ENCODE measurements around the gene VPS8. TPM values are rescaled to one million over a fixed set of nuclear protein-coding genes. Genes with fewer than 3 reads are reported as not detected.

Gene VPS8
- polyA plus RNA-seq, 2 of the 4 experiments (the other 2 are of a cell fraction), result 10.3 to 30.1 TPM

- DNase-seq (ENCODE audit: low read depth in 1 of 2, low spot score in 1 of 2) (no peak), ATAC-seq (no peak), FAIRE-seq (no peak)
- ChIA-PET POLR2A (no interaction called here), CTCF (no interaction called here)
- 81% methylated on average over 4 of the region's 4 CpGs for WGBS (ENCODE audit: missing lambda C conversion rate)
- no peak overlapping the region for H3K27ac ChIP-seq
- TF ChIP-seq MAFK (IDR thresholded peaks at IDR 0.05; ENCODE audit: partially characterized antibody) (peak; percentile 79), RNF2 (IDR thresholded peaks at IDR 0.05; ENCODE audit: borderline replicate concordance, low read depth) (no peak)
- no peaks in the 10 kb centered on the region for H3K4me1 ChIP-seq
- no peak overlapping the region for H3K4me3 ChIP-seq
- H3K9me3 ChIP-seq, result no peaks in the 10 kb centered on the region
- no peak overlapping the region for H3K4me2 ChIP-seq
Measured at GRCh38 chr3:184885112-184885511, 73.1 kb downstream of the VPS8 start.

- ChIA-PET POLR2A (no interaction called here), CTCF (no interaction called here)
- WGBS (ENCODE audit: missing lambda C conversion rate), result 83% methylated on average over 2 of the region's 2 CpGs
- no peak for FAIRE-seq
- no peak for DNase-seq (ENCODE audit: low read depth in 1 of 2, low spot score in 1 of 2)
- no peak overlapping the region for H3K4me2 ChIP-seq
- TF ChIP-seq ZC3H11A (IDR thresholded peaks at IDR 0.05) (no peak), CEBPB (IDR thresholded peaks at IDR 0.05) (no peak), MAFK (IDR thresholded peaks at IDR 0.05; ENCODE audit: partially characterized antibody) (no peak), CBX8 (IDR thresholded peaks at IDR 0.05) (no peak), ZSCAN20 (CRISPR knock-in tag; IDR thresholded peaks at IDR 0.05) (no peak), GATA3 (IDR thresholded peaks at IDR 0.05; ENCODE audit: borderline replicate concordance) (no peak), HOXA7 (CRISPR knock-in tag; IDR thresholded peaks at IDR 0.05) (no peak), NFE2L2 (conservative IDR thresholded peaks at IDR 0.05; ENCODE audit: low read length) (no peak), SREBF2 (IDR thresholded peaks at IDR 0.05) (no peak), POLR2A (IDR thresholded peaks at IDR 0.05; ENCODE audit: low read length) (no peak), JUNB (IDR thresholded peaks at IDR 0.05) (no peak), FOSB (CRISPR knock-in tag; IDR thresholded peaks at IDR 0.05) (no peak), EHMT2 (IDR thresholded peaks at IDR 0.05; ENCODE audit: low read depth) (no peak)
- no peak for ATAC-seq
- H3K27ac ChIP-seq, result no peak overlapping the region
- H3K4me3 ChIP-seq, result no peak overlapping the region
- H3K9me3 ChIP-seq, result no peaks in the 10 kb centered on the region
- no peaks in the 10 kb centered on the region for H3K4me1 ChIP-seq
Measured at GRCh38 chr3:184887574-184887973, 75.6 kb downstream of the VPS8 start.

GRCh38 chr3:184889312-184889904 lies 77.4 kb downstream of the VPS8 start:
- POLR2A ChIA-PET, result no interaction called here
- no peak overlapping the region for H3K4me2 ChIP-seq
- TF ChIP-seq TP53 (CRISPR knock-in tag; IDR thresholded peaks at IDR 0.05) (no peak), EP300 (IDR thresholded peaks at IDR 0.05) (no peak), SMC3 (IDR thresholded peaks at IDR 0.05) (no peak), ZFP36 (IDR thresholded peaks at IDR 0.05; ENCODE audit: borderline replicate concordance, partially characterized antibody) (no peak), POLR2AphosphoS2 (conservative IDR thresholded peaks at IDR 0.05; ENCODE audit: low read length) (no peak), RFX5 (IDR thresholded peaks at IDR 0.05) (no peak), MAX (IDR thresholded peaks at IDR 0.05) (no peak), NR3C1 (IDR thresholded peaks at IDR 0.05) (no peak), MAFK (IDR thresholded peaks at IDR 0.05; ENCODE audit: partially characterized antibody) (no peak), KDM5A (IDR thresholded peaks at IDR 0.05) (no peak), NPAS2 (CRISPR knock-in tag; IDR thresholded peaks at IDR 0.05; ENCODE audit: borderline replicate concordance) (no peak), ZSCAN20 (CRISPR knock-in tag; IDR thresholded peaks at IDR 0.05) (no peak), EHMT2 (IDR thresholded peaks at IDR 0.05; ENCODE audit: low read depth) (no peak), KDM1A (IDR thresholded peaks at IDR 0.05; ENCODE audit: low read depth) (no peak), HDAC2 (IDR thresholded peaks at IDR 0.05) (no peak)
- FAIRE-seq (no peak), DNase-seq (ENCODE audit: low read depth in 1 of 2, low spot score in 1 of 2) (no peak), ATAC-seq (no peak)
- no peak overlapping the region for H3K4me3 ChIP-seq
- no peaks in the 10 kb centered on the region for H3K9me3 ChIP-seq
- 91% methylated on average over 6 of the region's 6 CpGs for WGBS (ENCODE audit: missing lambda C conversion rate)
- CTCF ChIA-PET, result interaction anchor here (0.7 to 1.3 kb wide), 2 partner anchors 15 to 312 kb away, joined by 3 read pairs; no protein-coding TSS in a partner anchor
- H3K27ac ChIP-seq, result no peak overlapping the region
- no peaks in the 10 kb centered on the region for H3K4me1 ChIP-seq

GRCh38 chr3:184894051-184894450 lies 82.1 kb downstream of the VPS8 start:
- Histone ChIP-seq H3K4me1 (no peaks in the 10 kb centered on the region), H3K4me3 (no peak overlapping the region), H3K9me3 (no peaks in the 10 kb centered on the region), H3K4me2 (no peak overlapping the region), H3K27ac (no peak overlapping the region)
- POLR2A ChIA-PET, result no interaction called here
- no peak for FAIRE-seq
- CTCF ChIA-PET, result no interaction called here
- no peak for ATAC-seq
- WGBS (ENCODE audit: missing lambda C conversion rate), result 88% methylated on average over 1 of the region's 1 CpG
- no peak for DNase-seq (ENCODE audit: low read depth in 1 of 2, low spot score in 1 of 2)
- TF ChIP-seq RCOR1 (IDR thresholded peaks at IDR 0.05; ENCODE audit: low read depth, low read length), result no peak
- no peak for TF ChIP-seq REST (IDR thresholded peaks at IDR 0.05)
- TF ChIP-seq MAX (IDR thresholded peaks at IDR 0.05), result no peak
- TF ChIP-seq CBX8 (IDR thresholded peaks at IDR 0.05), result no peak
- TF ChIP-seq ZFP36 (IDR thresholded peaks at IDR 0.05; ENCODE audit: borderline replicate concordance, partially characterized antibody), result no peak
- no peak for TF ChIP-seq RARB (CRISPR knock-in tag; IDR thresholded peaks at IDR 0.05)
- no peak for TF ChIP-seq ATOH8 (CRISPR knock-in tag; IDR thresholded peaks at IDR 0.05; ENCODE audit: low read depth)
- no peak for TF ChIP-seq KDM1A (IDR thresholded peaks at IDR 0.05; ENCODE audit: low read depth)

Measured in A549 (cell line).